LNCAP (cell line): Measurements from ENCODE around the gene RBKS.

Source experiments
- TF ChIP-seq, protein P1 (sequence below): fragments of 450-650 bp; IDR thresholded peaks from 2 replicates; pipeline ENCODE4 v1.5.1; 2017; ENCODE audit warnings: mild to moderate bottlenecking

Gene RBKS

DNA sequence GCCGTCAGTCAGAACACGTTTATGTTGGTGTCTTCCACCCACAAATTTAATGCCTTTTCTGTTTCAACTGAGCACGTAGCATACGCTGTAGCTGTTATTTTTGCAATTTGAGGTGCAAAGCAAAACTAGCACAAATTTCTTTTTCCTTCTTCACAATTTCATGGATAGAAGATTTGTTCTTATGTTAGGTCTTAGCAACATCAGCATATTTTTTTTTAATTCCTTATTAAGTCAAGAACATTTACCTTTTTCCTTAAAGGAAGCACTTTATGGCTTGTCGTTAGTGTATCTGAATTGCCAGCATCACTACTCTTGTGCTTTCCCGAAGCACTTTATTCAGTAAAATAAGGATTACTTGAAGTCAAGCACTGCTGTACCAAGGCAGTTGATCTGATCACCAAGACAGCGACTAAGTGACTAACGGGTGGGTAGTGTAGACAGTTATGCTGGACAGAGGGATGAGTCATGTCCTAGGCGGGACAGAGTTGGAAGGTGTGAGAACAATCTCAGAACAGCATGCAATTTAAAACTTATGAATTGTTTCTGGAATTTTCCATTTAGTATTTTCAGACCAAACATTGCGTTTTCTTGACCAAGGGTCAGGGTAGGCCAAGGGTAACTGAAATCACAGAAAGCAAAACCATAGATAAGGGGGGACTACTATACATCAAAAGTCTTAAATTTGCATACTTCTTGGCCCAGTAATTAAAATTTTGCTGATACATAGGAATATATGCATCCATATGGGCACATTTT, 13.6 kb upstream of the RBKS start:
- TF ChIP-seq, protein P1, sequence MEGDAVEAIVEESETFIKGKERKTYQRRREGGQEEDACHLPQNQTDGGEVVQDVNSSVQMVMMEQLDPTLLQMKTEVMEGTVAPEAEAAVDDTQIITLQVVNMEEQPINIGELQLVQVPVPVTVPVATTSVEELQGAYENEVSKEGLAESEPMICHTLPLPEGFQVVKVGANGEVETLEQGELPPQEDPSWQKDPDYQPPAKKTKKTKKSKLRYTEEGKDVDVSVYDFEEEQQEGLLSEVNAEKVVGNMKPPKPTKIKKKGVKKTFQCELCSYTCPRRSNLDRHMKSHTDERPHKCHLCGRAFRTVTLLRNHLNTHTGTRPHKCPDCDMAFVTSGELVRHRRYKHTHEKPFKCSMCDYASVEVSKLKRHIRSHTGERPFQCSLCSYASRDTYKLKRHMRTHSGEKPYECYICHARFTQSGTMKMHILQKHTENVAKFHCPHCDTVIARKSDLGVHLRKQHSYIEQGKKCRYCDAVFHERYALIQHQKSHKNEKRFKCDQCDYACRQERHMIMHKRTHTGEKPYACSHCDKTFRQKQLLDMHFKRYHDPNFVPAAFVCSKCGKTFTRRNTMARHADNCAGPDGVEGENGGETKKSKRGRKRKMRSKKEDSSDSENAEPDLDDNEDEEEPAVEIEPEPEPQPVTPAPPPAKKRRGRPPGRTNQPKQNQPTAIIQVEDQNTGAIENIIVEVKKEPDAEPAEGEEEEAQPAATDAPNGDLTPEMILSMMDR = no peak

DNA sequence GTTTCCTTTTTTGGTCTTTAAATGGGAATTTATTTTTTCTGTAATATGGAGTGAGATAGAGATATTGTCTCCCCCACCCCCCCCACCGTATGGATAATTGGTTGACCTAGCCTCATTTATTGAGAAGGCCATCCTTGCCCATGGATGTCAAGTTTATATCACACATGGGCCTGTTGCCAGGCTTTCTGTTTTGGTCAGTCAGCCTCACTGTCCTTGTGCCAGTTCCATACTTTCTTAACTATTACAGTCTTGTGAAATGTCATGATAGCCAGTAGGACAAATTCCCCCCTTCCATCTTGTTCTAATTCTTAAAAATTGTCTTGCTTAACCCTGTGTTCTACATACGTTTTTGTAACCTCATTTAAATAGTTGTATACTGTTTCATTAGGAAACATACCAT, 12.8 kb upstream of the RBKS start:
- TF ChIP-seq, protein P1 = no peak

DNA sequence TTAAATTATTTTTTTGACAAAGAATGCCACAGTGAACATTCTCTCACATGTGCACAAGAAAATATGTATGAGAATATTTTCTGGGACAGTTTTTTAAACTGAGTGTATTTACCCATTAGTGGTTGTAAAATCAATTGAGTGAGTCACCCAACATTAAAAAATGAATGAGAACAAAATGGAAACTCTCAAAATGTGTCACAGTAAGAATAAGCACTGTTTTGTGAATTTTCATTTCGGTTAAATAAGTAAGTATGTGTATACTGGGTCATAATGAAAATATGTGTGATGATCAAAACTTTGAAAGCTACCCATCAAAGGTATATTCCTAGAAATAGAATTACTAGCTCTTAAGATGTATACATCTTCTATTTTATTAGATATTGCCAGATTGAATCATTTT, 11.9 kb upstream of the RBKS start:
- TF ChIP-seq, protein P1 = no peak

DNA sequence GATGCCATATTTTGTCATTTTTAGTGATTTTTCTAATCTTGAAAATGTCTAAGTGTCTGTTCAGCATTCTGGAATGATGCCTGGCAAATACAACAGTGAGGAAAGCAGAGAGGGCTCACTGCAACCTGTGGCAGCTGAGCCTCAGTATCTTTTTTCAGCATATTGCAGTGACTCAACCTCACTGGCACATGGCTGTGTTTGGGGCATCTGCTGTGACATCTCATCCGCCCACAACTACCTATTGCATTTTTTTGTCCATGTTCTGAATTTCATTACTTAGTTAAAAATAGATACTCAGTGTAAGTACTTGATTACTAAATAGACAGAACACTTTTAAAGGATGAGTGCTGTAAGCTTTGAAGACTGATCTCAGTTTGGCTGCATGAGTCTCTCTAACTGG, 11.0 kb upstream of the RBKS start:
- TF ChIP-seq, protein P1 = no peak

DNA sequence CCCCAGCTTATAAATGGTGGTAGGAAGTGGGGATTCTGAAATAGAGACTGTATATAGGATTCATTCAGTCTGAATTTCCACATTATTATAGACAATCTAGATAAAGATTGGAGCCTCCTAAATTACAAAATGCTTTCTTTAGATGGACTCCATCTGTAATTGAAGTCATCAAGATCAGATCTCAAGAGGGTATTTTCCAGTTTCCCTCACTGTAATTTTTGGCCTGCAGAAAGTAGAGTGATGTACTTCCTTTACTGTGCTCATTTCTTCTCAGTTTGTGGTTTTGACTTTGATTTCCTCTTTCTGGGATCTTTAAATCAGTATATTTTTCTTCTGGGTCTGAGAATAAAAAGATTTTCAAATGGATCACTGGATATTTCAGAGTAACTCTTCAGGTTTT, 7.5 kb upstream of the RBKS start:
- TF ChIP-seq, protein P1 = no peak

DNA sequence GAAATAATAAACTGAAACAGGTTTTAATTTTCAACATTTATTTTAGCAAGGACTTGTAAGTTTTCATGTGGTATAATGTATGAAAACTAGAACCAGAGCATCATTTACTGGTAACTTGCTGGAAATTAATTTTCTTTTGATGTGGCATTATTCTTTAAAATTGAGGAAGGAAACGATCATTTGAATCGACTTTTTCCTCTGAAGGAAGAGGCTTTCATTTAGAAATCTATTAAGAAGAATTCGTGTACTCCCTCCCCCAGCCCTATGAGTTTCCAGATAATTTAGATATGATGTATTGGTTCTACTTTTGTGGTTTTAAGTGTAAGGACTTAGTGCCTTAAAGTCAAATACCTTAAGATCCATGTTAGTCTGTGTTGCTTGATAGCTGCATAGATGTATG, 2.8 kb upstream of the RBKS start:
- TF ChIP-seq, protein P1 = no peak

DNA sequence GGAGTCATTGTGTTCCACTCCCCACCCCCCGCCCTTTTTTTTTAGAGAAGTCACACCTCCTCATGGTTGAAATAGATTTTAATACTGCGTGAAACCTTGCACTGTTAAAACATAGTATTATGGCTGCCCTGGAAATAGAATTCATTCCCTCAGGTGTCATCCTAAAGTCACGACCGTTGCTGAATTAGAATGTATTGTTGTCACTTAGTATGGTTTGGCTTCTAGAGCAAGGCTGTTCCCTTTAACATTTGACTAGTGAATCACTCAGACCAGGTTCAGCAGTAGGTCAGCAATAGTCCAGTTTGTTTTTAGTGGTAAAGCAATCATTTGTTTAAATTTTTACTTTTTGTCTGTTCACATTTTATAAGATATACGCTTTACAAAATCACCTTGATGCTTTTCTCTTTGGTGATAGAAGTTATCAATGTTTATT, 1.5 kb upstream of the RBKS start:
- TF ChIP-seq, protein P1 = no peak
